CD1c-positive myeloid dendritic cell (primary cell): Measurements from ENCODE around the gene CFAP299.
A peak's percentile ranks its signal among the peaks of the same experiment; 100 is the strongest.
"Not testable (repeated sequence)": the region's sequence is repeated elsewhere in the genome, so short reads cannot be mapped to it uniquely, and the experiment has no call there.

Experiments used
- DNase-seq: peaks from one replicate; pipeline ENCODE4 v3.0.0-alpha.2; 2016; ENCODE audit errors: extremely low spot score

The CFAP299 gene

DNA sequence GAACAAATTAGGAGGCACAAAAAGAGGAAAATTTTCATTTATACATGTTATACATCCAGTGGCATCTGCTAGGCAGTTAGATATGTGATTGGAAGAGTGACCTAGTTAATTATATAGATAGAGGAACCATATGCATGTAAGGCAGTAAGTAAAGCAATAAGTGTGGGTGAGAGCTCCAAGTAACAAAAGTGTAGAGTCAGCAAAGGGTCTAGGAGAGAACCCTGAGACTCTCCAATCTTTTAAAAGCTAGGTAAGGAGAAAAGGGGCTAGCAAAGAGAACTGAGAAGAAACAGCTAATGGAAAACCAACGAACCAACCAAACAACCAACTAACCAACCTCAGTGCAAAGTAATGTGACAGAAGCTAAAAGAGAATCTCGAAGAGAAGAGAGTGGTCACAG lies 3.8 kb upstream of the CFAP299 start:
- no peak for DNase-seq

DNA sequence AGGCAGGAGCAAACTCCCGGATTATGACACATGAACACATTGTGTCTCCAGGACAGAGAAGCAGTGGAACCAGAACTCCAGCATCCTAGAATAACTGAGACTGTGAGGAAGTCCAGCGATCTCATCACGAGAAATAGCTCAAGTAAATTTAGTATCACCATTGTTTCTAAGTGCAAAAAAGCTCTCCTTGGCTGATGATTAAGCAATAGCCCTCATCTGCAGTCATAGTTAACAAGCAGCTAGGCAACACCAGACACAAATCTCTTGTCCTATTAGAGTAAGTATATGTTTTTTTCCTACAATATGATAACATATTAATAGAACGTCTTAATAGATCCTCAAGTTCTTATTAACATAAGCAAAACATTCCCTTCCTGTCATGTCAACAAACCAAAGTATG lies 2.4 kb upstream of the CFAP299 start:
- no peak for DNase-seq

DNA sequence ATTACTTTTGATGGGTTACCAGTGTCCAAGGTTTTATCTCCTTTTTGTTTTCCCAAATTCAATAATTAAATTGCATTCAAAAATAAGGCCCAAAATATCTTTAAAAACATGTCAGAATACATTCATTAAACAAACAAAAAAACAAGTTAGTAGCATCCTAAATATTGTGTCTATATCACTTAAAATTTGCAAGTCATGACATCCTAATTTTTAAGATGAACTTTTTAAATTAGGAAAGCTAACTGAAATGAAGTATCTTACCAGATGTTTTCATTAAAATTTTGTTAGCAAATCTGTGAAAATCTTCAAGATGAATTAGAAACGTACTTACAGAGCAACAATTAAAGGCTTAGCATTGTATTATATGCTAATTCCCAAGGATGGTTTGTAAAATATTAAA lies 962 bp upstream of the CFAP299 start:
- no peak for DNase-seq

DNA sequence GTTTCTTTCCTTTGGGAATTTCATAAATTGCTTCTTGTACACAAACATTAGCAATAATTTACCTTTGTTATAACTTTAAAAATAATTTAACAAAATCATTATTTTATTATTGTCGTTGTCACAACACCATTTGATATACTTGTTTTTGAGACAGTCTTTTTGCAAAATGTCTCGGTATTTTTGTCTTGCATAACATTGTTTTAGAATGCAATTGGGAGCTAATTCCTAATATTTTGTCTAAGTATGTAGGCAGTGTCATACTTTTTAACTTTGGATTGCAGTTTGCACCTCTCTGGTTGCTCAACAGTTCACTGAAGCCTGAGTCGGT lies 340 bp upstream of the CFAP299 start:
- no peak for DNase-seq

DNA sequence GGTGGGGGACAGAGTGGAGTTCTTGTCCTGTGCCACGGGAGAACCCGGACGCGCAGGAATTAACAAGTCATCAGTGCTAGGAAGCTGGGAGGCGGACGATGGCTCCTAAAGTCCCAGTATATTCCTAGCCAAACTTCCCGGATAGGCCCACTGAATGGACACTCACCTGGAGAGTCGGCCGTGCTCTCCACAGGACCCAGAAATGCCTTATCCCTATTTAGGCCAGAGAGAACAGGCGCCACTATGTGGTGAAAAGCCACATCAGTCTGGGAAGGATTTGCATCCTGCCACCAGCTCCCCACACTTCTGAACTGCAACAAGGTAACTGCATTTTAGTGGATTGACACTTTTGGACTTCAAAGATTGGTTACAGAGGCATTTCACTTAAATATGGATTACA lies 1.1 kb downstream of the CFAP299 start:
- DNase-seq: no peak

DNA sequence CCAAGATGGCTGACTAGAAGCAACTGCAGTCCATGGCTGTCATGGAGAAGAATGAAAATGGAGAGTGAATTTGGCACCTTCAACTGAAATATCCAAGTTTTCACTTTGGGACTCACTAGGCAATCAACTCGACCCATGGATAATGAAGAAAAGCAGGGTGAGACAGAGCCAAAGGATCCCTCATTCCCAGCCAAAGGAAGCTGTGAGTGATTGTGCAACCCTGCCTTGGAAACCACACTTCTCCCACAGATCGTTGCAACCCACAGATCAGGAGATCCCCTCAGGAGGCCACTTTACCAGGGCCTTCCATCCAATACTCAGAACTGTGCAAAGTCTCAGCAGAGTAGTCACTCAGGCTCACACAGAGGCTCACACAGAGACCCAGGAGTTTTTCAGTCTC lies 4.5 kb downstream of the CFAP299 start:
- DNase-seq: no peak

DNA sequence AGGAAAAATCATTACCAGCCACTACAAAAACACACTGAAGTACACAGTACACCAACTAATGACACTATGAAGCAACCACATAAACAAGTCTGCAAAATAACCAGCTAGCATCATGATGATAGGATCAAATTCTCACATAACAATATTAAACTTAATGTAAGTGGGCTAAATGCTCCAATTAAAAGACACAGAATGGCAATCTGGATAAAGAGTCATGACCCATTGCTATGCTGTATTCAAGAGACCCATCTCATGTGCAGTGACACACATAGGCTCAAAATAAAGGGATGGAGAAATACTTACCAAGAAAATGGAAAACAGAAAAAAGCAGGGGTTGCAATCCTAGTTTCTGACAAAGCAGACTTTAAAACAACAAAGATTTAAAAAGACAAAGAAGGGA lies 7.2 kb downstream of the CFAP299 start:
- not testable (repeated sequence) for DNase-seq

DNA sequence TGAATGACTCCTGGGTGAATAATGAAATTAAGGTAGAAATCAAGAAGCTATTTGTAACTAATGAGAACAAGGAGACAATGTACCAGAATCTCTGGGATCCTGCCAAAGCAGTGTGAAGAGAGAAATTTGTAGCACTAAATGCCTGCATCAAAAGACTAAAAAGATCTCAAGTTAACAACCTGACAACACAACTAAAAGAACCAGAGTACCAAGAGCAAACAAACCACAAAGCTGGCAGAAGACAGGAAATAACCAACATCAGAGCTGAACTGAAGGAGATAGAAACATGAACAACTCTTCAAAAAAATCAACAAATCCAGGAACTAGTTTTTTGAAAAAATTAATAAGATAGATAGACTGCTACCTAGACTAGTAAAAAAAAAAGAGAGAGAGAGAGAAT lies 8.4 kb downstream of the CFAP299 start:
- DNase-seq: no peak

DNA sequence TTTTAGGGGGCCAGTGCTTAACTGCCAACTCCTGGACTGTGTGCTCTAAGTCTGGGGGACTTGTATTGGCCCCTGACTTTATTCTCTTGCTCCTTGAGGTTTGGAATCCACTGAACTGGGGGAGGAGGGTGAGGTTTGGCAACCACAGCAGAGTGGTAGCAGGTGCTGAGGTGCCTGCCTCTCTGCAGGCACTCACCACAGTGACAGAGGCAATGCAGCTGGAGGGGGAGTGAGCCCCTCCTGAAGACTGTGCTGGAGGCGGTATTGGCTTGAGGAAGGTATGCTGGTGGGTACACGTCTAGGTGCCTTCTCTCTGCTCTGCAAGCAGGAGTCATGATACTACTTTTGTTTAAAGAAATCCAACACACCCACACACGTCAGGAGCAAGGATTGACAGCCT lies 24.6 kb downstream of the CFAP299 start:
- DNase-seq: no peak

DNA sequence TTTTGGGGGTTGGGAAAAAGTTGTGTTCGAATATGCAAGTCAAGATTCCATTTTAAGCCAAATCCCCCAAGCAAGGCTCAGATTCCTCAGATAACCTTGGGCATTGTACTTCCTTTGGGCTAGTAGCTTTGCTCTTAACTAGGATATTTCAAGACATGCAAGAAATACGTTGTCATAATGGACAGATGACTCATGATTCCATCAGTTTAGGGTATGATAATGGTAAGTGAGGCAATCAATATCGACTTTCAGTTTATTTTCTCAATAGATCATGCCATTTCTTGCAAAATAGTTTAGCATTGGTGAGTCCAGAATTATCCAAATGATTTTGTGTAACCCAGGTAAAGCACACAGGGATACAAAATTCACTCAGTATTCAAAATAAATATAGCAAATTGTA lies 25.4 kb downstream of the CFAP299 start:
- no peak for DNase-seq

DNA sequence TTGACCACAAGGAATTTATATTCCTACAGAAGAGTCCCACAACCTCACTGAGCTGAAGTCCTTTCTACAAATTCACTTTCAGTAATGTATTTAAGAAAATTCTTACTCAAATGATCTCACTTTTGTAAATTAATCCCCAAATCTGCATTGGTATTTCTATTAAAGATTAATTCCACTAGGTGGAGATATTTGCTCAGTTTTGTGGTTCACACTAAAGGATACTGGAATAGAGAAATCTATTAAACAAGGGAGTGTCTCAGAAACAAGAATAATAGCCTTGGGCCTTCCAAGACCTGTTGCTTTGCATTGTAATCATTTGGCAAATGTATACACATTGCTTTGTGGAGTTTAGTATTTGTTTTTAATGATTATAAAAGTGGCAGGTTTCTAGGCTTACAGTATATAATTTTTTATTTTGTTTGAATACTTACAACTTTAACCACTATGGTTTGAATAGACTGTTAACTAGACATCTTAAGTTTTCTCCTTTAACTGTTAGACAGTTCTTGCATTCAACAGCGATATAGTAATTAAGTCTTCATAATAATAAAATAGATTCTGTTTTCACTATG lies 25.9 kb downstream of the CFAP299 start:
- DNase-seq: peak; percentile 28

DNA sequence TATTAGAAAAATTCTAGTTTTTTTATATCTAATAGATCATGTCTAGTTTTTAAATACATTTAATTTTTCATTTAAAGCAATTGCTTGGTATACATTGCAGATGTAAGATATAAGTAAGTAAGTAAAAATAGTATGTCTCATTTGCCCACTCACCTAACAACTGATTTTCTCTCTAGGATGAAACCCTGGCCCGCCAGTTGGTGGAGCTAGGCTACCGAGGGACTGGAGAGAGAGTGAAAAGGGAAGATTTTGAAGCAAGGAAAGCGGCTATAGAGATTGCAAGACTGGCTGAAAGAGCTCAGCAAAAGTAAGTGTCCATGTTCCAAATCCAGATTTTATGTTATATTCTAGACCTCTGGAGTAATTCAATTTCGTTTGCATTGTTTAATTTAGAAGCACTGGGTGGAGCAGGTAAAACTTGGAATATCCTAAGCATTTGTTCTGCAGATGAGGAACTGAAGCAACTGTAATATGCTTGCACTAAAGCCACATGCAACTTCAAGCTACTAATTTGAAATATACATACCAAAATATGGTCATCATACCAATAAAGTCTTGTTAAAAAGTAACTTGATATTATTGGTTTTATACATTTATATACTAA lies 27.1 kb downstream of the CFAP299 start:
- peak; percentile 6 for DNase-seq

DNA sequence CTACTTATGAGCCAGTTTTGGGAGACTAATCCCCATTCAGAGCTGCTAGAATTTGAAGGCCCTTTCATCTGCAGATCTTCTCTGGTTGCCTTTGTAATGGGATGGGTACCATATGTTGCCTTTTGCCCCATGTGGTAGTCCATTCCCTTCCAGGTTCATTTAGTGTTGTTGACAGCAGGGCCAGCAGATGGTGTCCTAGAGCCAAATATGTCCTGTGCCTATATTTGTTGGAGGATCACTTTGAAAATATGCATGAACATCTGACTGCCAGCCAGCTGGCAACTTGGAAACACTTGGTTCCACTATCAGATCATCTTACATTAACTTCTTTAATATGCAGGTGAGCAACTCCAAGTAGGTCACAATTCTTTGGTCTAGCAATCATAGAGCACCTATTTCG lies 30.4 kb downstream of the CFAP299 start:
- peak; percentile 15 for DNase-seq

DNA sequence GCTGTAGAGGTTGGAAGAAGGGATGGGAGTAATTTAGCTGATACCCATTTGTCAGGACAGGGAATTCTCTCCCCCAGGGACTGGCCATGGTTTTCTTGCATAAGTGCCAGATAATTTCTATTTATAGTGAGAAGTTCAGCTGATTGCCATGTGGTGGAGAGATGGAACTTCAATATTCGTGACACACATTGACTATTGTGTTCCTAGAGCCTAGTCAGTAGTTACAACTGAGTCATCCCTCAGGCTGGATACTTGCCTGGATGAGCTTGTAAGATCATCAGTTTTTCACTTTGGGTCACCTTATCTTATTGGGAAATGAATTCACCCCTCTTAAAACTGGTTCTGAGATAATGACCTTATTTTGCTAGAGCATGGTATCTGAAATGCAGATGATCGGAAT lies 32.2 kb downstream of the CFAP299 start:
- DNase-seq: no peak

DNA sequence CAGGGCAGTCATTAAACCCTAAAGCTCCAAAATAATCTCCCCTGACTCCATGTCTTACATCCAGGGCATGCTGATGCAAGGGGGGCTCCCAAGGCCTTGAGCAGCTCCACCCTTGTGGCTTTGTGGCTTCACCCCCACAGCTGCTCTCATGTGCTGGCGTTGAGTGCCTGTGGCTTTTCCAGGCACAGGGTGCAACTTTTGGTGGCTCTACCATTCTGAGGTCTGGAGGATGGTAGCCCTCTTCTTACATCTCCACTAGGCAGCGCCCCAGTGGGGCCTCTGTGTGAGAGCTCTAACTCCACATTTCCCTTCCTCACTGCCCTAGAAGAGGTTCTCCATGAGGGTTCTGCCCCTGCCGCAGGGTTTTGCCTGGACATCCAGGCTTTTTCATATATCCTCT lies 35.1 kb downstream of the CFAP299 start:
- no peak for DNase-seq

DNA sequence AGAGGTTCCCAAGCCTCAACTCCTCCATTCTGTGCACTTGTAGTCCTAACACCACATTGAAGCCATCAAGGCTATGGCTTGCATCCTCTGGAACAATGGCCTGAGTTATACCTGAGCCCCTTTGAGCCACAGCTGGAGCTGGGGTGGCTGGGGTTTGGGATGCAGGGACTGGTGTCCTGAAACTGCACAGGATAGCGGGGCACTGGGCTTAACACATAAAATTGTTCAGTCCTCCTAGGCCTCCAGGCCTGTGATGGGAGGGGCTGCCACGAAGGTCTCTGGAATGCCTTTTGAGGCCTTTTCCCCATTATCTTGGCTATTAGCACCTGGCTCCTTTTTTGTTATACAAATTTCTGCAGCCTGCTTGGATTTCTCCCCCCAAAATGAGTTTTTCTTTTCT lies 35.5 kb downstream of the CFAP299 start:
- no peak for DNase-seq

DNA sequence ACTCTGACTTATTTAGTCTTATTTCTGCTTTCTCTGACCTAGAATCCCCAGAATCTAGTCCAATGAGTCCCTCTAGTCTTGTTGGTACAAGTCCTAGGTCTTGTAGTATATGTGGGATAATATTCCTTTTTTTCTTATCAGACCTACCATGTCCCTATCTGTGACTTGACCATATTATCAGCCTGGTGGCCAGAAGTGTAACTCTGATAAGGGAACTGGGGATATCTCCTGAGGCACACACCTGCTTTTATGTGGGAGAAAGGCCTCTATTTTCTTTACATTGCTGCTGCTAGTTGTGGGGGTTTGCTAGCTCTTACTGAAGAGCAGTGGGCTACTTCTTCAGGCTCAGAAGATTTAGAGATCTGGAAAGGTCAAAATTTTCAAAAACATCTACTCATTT lies 38.6 kb downstream of the CFAP299 start:
- DNase-seq: no peak

DNA sequence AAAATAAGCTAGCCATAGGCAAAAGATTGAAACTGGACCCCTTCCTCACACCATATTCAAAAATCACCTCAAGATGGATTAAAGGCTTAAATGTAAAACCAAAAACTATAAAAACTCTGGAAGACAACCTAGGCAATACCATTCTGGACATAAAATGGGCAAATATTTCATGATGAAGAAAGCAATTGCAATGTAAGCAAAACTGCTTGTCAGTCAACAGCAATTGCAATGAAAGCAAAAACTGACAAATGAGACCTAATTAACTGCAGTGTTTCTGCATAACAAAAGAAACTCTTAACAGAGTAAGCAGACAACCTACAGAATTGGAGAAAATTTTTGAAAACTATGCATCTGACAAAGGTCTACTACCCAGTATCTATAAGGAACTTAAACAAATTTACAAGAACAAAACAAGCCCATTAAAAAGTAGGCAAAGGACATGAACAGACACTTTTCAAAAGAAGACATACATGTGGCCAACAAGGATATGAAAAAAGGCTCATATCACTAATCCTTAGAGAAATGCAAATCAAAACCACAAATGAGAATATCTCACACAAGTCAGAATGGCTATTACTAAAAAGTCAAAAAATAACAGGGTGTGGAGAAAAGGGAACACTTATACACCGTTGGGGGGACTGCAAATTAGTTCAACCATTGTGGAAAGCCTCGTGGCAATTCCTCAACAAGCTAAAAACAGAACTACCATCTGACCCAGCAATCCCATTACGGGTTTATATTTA lies 46.7 kb downstream of the CFAP299 start:
- DNase-seq: no peak

DNA sequence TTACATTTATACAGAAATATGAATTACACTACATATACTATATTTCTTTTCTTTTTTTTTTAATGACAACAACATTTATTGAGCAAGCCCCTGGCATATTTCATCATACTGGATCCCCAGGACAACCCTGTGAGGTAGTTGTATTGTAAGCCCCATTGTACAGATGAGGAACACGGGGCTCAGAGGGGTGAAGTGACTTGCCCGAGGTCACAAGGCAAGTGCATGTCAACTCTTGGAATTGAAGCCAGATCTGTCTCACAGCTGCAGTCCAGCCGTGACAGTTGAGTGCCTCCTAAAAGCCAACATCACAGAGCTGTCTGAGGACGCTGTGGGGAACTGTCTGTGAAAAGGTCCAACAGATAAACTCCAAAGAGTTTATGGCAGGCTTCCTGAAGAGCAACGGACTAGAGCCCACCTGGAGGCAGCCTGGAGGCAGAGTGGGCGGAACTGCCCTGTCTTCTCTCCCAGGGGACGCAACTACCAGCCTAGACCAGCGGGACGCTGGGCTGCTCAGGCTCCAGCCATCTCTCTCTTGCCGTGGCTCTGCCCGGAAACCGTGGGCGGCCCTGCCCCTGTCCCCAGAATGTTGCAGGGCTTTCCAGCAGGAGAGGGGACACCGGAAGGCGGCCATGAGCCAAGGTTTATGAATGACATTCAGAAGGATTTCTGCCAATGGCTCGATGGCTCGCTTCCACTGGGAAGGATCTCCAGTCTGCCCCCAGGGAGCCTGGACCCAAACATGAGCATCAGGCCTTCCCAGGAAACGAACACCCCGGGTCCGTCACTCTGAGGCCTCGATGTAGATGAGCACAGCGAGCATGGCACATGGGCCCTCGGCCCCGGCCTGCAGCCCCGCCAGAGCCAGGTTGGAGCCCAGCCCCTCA lies 50.1 kb downstream of the CFAP299 start:
- DNase-seq: no peak

DNA sequence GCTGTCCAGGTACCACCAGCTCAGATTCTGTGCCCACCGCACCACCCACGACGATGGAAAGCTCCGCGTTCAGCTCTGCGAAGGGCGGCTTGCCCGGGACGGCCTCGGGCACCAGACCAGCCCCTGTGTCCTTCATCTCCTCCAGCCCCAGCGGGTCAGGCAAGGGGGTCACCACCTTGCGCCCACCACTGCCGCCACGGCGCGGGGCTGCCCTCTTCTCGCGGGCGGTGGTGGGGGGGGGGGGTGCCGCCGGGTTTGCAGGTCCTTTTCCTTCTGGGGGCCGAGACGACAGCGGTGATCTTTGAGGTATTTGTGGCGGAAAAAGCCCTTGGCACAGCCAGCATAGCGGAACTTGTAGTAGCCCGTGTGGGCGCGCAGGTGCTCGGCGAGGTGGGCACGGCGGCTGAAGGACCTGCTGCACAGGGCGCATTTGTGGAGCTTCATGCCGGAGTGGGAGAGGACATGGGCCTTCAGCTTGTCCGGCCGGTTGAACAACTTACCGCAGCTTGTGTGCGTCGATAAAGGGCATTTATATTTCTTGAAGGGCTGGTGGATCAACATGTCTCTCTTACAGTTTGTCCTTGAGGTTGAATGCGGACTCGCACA lies 50.9 kb downstream of the CFAP299 start:
- DNase-seq: no peak

DNA sequence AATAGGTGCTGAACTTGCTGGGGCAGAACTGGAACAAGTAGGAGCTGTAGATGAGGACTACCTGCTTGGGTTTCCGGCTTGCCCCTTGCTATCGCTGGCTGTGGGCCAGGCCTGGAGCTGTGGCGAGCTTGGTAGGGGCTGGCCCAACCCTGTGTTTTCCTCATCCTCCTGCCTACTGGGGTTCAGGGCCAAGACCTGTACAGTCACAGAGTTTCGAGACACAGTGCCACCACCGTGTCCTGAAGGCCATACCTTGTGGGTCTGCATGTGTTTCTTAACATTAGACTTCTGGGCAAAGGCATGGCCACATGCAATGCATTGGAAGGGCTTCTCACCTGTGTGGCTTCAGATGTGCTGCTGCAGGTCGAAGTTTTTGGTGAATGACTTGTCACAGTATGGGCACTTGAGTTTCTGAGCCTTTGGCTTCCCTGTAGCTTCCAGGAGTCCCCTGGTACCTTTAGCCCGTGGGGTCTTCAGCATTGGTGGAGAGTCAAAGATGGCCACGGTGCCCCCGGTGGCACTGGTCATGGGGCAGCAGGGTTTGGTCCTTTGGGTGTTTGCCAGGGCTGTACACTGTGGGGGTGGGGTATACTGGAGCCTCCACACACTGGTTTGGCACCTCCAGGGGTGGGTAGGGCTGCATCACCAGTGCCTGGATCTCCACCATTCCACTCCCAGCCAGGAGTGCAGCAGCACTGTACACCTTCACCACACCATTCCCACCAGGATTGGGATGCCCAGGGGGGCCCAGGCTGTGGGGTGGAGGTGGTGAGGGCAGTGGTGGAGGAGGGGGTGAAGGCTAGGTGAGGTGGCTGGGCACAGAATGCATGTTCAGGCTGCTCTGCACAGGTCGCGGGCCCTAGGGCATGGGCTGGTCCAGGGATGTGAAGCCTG lies 52.1 kb downstream of the CFAP299 start:
- no peak for DNase-seq
